ENCODE results near the gene PKMYT1.

Gene PKMYT1

GRCh38 chr16:2999929-3000328, 19.7 kb upstream of the PKMYT1 start:
- H3K36me3 ChIP-seq (ENCODE audit: control insufficient read depth, insufficient read depth, low read length), result no peaks in the 10 kb centered on the region
- no peak overlapping the region for H3K4me3 ChIP-seq (ENCODE audit: insufficient read depth, low read depth, low read length, poor library complexity, severe bottlenecking)
- no peak for DNase-seq
- H3K4me1 ChIP-seq (ENCODE audit: control insufficient read depth, insufficient read depth, low read length, poor library complexity, severe bottlenecking), result peaks cover 3% of the 10 kb centered on the region
- H3K27ac ChIP-seq (ENCODE audit: insufficient read depth, low read length, poor library complexity, severe bottlenecking), result no peak overlapping the region
- no peaks in the 10 kb centered on the region for H3K9me3 ChIP-seq (ENCODE audit: control insufficient read depth, low read length)
- no peaks in the 10 kb centered on the region for H3K27me3 ChIP-seq (replicated peaks; ENCODE audit: control insufficient read depth, insufficient read depth, low read length, poor library complexity, severe bottlenecking)

DNA sequence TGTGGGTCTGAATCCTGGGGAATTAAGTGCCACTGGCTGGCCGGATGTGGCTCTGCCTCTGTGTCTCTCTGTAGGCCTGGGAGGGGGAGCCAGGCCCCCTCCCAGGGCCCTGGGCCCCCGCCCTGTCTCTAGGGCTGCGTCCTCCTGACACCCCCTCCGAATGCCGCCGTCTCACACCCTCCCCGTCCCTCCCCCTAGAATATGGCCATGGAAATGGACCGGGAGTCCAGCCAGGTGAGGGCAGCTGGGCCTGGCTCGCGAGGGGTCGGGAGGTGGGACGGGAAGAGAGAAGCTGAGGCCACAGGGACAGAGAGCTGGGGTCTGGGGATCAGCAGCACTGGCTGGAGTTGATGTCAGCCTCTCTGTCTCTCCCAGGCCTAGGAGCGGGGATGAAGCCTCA, 16.1 kb upstream of the PKMYT1 start:
- H3K9me3 ChIP-seq (ENCODE audit: control insufficient read depth, low read length), result no peaks in the 10 kb centered on the region
- H3K36me3 ChIP-seq (ENCODE audit: control insufficient read depth, insufficient read depth, low read length), result no peaks in the 10 kb centered on the region
- no peaks in the 10 kb centered on the region for H3K27me3 ChIP-seq (replicated peaks; ENCODE audit: control insufficient read depth, insufficient read depth, low read length, poor library complexity, severe bottlenecking)
- no peak for DNase-seq
- no peak overlapping the region for H3K27ac ChIP-seq (ENCODE audit: insufficient read depth, low read length, poor library complexity, severe bottlenecking)
- no peaks in the 10 kb centered on the region for H3K4me1 ChIP-seq (ENCODE audit: control insufficient read depth, insufficient read depth, low read length, poor library complexity, severe bottlenecking)
- no peak overlapping the region for H3K4me3 ChIP-seq (ENCODE audit: insufficient read depth, low read depth, low read length, poor library complexity, severe bottlenecking)

GRCh38 chr16:2992383-2993081, 12.3 kb upstream of the PKMYT1 start:
- H3K27ac ChIP-seq (ENCODE audit: insufficient read depth, low read length, poor library complexity, severe bottlenecking), result no peak overlapping the region
- no peaks in the 10 kb centered on the region for H3K9me3 ChIP-seq (ENCODE audit: control insufficient read depth, low read length)
- no peaks in the 10 kb centered on the region for H3K27me3 ChIP-seq (replicated peaks; ENCODE audit: control insufficient read depth, insufficient read depth, low read length, poor library complexity, severe bottlenecking)
- H3K36me3 ChIP-seq (ENCODE audit: control insufficient read depth, insufficient read depth, low read length), result no peaks in the 10 kb centered on the region
- no peak overlapping the region for H3K4me3 ChIP-seq (ENCODE audit: insufficient read depth, low read depth, low read length, poor library complexity, severe bottlenecking)
- no peak for DNase-seq
- no peaks in the 10 kb centered on the region for H3K4me1 ChIP-seq (ENCODE audit: control insufficient read depth, insufficient read depth, low read length, poor library complexity, severe bottlenecking)

DNA sequence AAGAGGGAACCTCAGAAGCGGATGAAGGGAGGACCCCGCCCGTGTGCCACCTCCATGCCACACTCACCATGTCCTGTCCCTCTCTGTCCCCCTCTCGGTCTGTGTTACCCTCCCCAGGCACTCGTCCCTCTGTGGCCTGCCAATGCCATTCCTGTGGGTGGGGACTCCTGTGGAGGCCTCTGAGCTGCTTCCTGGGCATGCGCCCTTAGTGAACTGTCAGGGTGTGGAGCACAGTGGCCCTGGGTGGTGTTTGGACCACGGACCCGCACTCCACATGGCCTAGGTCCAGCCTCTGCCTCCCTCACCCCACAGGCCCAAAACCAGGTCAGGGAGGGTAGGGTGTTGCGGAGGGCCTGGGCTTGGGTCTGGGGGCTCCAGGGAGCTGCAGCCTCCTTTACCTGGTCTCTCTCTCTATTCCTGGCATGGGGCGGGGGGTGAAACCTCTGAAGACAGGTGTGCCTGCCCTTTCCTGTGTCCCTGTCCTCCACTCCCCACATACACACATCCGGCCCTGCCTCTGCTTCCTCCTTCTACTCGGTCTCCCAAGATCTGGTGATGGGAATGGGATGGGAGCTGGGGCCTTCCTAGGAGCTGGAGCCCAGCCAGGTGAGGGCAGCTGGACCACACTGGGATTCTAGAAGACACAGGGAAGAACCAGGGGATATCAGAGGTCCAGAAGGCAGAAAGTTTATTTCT, 11.5 kb upstream of the PKMYT1 start:
- no peaks in the 10 kb centered on the region for H3K27me3 ChIP-seq (replicated peaks; ENCODE audit: control insufficient read depth, insufficient read depth, low read length, poor library complexity, severe bottlenecking)
- H3K9me3 ChIP-seq (ENCODE audit: control insufficient read depth, low read length), result no peaks in the 10 kb centered on the region
- no peaks in the 10 kb centered on the region for H3K36me3 ChIP-seq (ENCODE audit: control insufficient read depth, insufficient read depth, low read length)
- no peak for DNase-seq
- no peaks in the 10 kb centered on the region for H3K4me1 ChIP-seq (ENCODE audit: control insufficient read depth, insufficient read depth, low read length, poor library complexity, severe bottlenecking)
- no peak overlapping the region for H3K4me3 ChIP-seq (ENCODE audit: insufficient read depth, low read depth, low read length, poor library complexity, severe bottlenecking)
- H3K27ac ChIP-seq (ENCODE audit: insufficient read depth, low read length, poor library complexity, severe bottlenecking), result no peak overlapping the region

- Histone ChIP-seq H3K4me3 (ENCODE audit: insufficient read depth, low read depth, low read length, poor library complexity, severe bottlenecking) (no peak overlapping the region), H3K4me1 (ENCODE audit: control insufficient read depth, insufficient read depth, low read length, poor library complexity, severe bottlenecking) (no peaks in the 10 kb centered on the region), H3K27me3 (replicated peaks; ENCODE audit: control insufficient read depth, insufficient read depth, low read length, poor library complexity, severe bottlenecking) (no peaks in the 10 kb centered on the region), H3K9me3 (ENCODE audit: control insufficient read depth, low read length) (no peaks in the 10 kb centered on the region), H3K36me3 (ENCODE audit: control insufficient read depth, insufficient read depth, low read length) (no peaks in the 10 kb centered on the region), H3K27ac (ENCODE audit: insufficient read depth, low read length, poor library complexity, severe bottlenecking) (no peak overlapping the region)
- DNase-seq, result no peak
Observed at GRCh38 chr16:2990891-2991290, 10.6 kb upstream of the PKMYT1 start.

DNA sequence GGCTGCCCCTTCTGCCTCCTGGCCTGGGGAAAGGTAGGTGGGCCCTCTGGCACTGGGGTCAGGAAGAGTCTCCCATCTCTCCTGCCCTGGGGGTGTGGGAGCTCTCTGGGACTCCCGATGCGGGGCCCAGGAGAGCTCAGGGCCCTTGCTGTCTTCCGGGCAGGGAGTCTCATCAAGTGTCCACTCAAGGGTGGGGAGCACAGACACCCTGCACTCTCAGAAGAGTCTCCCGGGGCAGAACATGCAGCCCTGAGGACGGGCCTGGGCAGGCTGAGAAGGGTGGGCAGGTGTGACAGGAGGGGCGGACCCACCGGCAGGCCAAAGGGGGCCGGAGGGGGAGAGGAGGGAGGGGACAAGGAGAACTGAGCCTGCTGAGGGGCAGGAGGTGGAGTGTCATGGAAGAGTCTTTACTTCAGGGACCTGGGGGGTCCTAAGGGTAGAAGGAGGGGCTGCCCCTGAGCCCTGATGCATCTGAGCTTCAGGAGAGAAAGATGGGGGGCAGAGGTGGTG, 8.4 kb upstream of the PKMYT1 start:
- H3K4me1 ChIP-seq (ENCODE audit: control insufficient read depth, insufficient read depth, low read length, poor library complexity, severe bottlenecking), result peaks cover 3% of the 10 kb centered on the region
- no peaks in the 10 kb centered on the region for H3K27me3 ChIP-seq (replicated peaks; ENCODE audit: control insufficient read depth, insufficient read depth, low read length, poor library complexity, severe bottlenecking)
- DNase-seq, result no peak
- no peak overlapping the region for H3K27ac ChIP-seq (ENCODE audit: insufficient read depth, low read length, poor library complexity, severe bottlenecking)
- H3K9me3 ChIP-seq (ENCODE audit: control insufficient read depth, low read length), result no peaks in the 10 kb centered on the region
- H3K4me3 ChIP-seq (ENCODE audit: insufficient read depth, low read depth, low read length, poor library complexity, severe bottlenecking), result no peak overlapping the region
- H3K36me3 ChIP-seq (ENCODE audit: control insufficient read depth, insufficient read depth, low read length), result no peaks in the 10 kb centered on the region

DNA sequence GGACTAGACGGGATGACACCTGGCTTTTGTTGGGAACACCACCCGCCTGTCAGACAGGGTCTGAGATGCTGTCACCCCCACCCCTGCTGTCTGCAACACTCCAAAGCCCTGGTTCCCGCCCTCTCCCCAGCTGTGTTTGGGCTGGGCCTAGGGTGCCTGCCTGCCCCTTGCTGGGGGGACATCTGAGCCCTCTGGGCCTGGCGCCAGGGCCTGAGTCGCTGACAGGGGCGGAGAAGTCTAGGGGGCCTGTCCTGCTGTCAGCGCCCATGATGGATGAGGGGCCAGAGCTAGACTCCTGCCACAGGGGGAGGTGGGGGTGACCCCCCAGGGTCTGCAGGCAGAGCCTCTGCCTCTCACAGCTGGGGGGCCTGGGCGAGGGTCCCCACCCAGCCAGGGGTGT, 7.6 kb upstream of the PKMYT1 start:
- H3K36me3 ChIP-seq (ENCODE audit: control insufficient read depth, insufficient read depth, low read length), result no peaks in the 10 kb centered on the region
- H3K27ac ChIP-seq (ENCODE audit: insufficient read depth, low read length, poor library complexity, severe bottlenecking), result no peak overlapping the region
- no peaks in the 10 kb centered on the region for H3K9me3 ChIP-seq (ENCODE audit: control insufficient read depth, low read length)
- peaks cover 5% of the 10 kb centered on the region for H3K4me1 ChIP-seq (ENCODE audit: control insufficient read depth, insufficient read depth, low read length, poor library complexity, severe bottlenecking)
- DNase-seq, result no peak
- no peak overlapping the region for H3K4me3 ChIP-seq (ENCODE audit: insufficient read depth, low read depth, low read length, poor library complexity, severe bottlenecking)
- no peaks in the 10 kb centered on the region for H3K27me3 ChIP-seq (replicated peaks; ENCODE audit: control insufficient read depth, insufficient read depth, low read length, poor library complexity, severe bottlenecking)

- no peak overlapping the region for H3K27ac ChIP-seq (ENCODE audit: insufficient read depth, low read length, poor library complexity, severe bottlenecking)
- H3K27me3 ChIP-seq (replicated peaks; ENCODE audit: control insufficient read depth, insufficient read depth, low read length, poor library complexity, severe bottlenecking), result no peaks in the 10 kb centered on the region
- H3K36me3 ChIP-seq (ENCODE audit: control insufficient read depth, insufficient read depth, low read length), result no peaks in the 10 kb centered on the region
- peaks cover 5% of the 10 kb centered on the region for H3K4me1 ChIP-seq (ENCODE audit: control insufficient read depth, insufficient read depth, low read length, poor library complexity, severe bottlenecking)
- no peak for DNase-seq
- H3K4me3 ChIP-seq (ENCODE audit: insufficient read depth, low read depth, low read length, poor library complexity, severe bottlenecking), result no peak overlapping the region
- no peaks in the 10 kb centered on the region for H3K9me3 ChIP-seq (ENCODE audit: control insufficient read depth, low read length)
Observed at GRCh38 chr16:2987286-2987685, 7.0 kb upstream of the PKMYT1 start.

GRCh38 chr16:2986623-2987188, 6.5 kb upstream of the PKMYT1 start:
- no peak for DNase-seq
- no peak overlapping the region for H3K4me3 ChIP-seq (ENCODE audit: insufficient read depth, low read depth, low read length, poor library complexity, severe bottlenecking)
- peaks cover 5% of the 10 kb centered on the region for H3K4me1 ChIP-seq (ENCODE audit: control insufficient read depth, insufficient read depth, low read length, poor library complexity, severe bottlenecking)
- H3K36me3 ChIP-seq (ENCODE audit: control insufficient read depth, insufficient read depth, low read length), result no peaks in the 10 kb centered on the region
- no peak overlapping the region for H3K27ac ChIP-seq (ENCODE audit: insufficient read depth, low read length, poor library complexity, severe bottlenecking)
- H3K27me3 ChIP-seq (replicated peaks; ENCODE audit: control insufficient read depth, insufficient read depth, low read length, poor library complexity, severe bottlenecking), result no peaks in the 10 kb centered on the region
- H3K9me3 ChIP-seq (ENCODE audit: control insufficient read depth, low read length), result no peaks in the 10 kb centered on the region

DNA sequence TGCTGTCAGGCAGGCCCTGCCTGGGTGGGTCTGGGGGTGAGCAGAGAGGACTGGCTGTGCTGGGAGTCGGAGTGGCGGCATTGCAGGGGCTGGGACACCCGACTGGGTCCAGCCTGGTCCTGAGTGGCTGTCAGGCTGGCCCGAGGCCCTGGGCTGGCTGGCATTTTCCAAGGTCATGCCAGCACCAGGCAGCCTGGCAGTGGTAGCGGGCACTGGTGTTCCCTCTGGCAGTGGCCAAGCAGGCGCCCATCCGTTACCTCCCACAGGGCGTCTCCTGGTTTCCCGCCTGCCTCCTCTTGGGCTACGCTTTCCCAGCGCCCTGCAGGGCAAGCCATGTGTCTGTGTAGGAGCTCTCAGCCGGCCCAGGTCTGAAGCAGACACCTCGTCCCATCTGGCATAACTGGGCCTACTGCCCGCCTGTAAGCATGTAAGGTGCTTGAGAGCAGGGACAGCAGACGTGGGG, 5.7 kb upstream of the PKMYT1 start:
- DNase-seq, result no peak
- no peak overlapping the region for H3K27ac ChIP-seq (ENCODE audit: insufficient read depth, low read length, poor library complexity, severe bottlenecking)
- H3K36me3 ChIP-seq (ENCODE audit: control insufficient read depth, insufficient read depth, low read length), result no peaks in the 10 kb centered on the region
- no peaks in the 10 kb centered on the region for H3K27me3 ChIP-seq (replicated peaks; ENCODE audit: control insufficient read depth, insufficient read depth, low read length, poor library complexity, severe bottlenecking)
- H3K9me3 ChIP-seq (ENCODE audit: control insufficient read depth, low read length), result no peaks in the 10 kb centered on the region
- no peak overlapping the region for H3K4me3 ChIP-seq (ENCODE audit: insufficient read depth, low read depth, low read length, poor library complexity, severe bottlenecking)
- H3K4me1 ChIP-seq (ENCODE audit: control insufficient read depth, insufficient read depth, low read length, poor library complexity, severe bottlenecking), result peaks cover 5% of the 10 kb centered on the region

Measured in effector memory CD4-positive, alpha-beta T cell (primary cell).